ENCODE data around the gene P2RY11.

The P2RY11 gene

DNA sequence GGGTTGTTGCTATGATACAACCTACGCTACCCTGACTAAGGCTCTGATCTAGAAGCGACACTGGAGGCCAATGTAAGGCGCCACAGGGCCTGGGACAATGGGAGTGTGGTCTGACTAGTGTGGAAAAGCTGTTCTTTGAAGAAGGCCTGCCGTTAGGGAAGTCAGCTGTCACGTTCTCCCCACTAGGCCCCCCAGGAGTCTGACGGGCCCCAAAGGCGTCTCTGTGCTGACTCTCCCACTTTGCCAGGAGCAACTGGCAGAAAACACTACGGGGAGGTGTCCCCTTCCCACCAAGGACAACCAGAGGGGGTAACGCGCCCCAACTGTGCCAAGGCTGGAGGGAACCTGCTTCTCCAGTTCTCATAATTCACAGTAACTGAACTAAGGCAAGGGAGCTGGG lies 33.5 kb downstream of the P2RY11 start:
- H3K27ac ChIP-seq (ENCODE audit: low read length), result no peak overlapping the region
- no peaks in the 10 kb centered on the region for H3K9me3 ChIP-seq (ENCODE audit: control insufficient read depth in 1 of 2, low read length in 2 of 2)
- peaks cover 60 to 85% of the 10 kb centered on the region in 2 donors for H3K36me3 ChIP-seq (ENCODE audit: control insufficient read depth in 1 of 2, insufficient read depth in 2 of 2, low read length in 2 of 2)

GRCh38 chr19:10146142-10146541 lies 34.6 kb downstream of the P2RY11 start:
- no peaks in the 10 kb centered on the region for H3K9me3 ChIP-seq (ENCODE audit: control insufficient read depth in 1 of 2, low read length in 2 of 2)
- peaks cover 59 to 87% of the 10 kb centered on the region in 2 donors for H3K36me3 ChIP-seq (ENCODE audit: control insufficient read depth in 1 of 2, insufficient read depth in 2 of 2, low read length in 2 of 2)
- no peak overlapping the region for H3K4me3 ChIP-seq (ENCODE audit: low read depth in 1 of 2, low read length in 2 of 2)
- no peaks in the 10 kb centered on the region for H3K27me3 ChIP-seq (ENCODE audit: low read depth, low read length)
- H3K27ac ChIP-seq (ENCODE audit: low read length), result no peak overlapping the region
- no peaks in the 10 kb centered on the region for H3K4me1 ChIP-seq (ENCODE audit: control insufficient read depth in 1 of 2, insufficient read depth in 2 of 2, low read length in 2 of 2)

More for the DNA sequence above, 33.5 kb downstream of the P2RY11 start:
- H3K4me3 ChIP-seq (ENCODE audit: low read depth in 1 of 2, low read length in 2 of 2), result no peak overlapping the region
- H3K4me1 ChIP-seq (ENCODE audit: control insufficient read depth in 1 of 2, insufficient read depth in 2 of 2, low read length in 2 of 2), result no peaks in the 10 kb centered on the region
- no peaks in the 10 kb centered on the region for H3K27me3 ChIP-seq (ENCODE audit: low read depth, low read length)

- no peaks in the 10 kb centered on the region for H3K27me3 ChIP-seq (ENCODE audit: low read depth, low read length)
- peaks cover 55 to 83% of the 10 kb centered on the region in 2 donors for H3K36me3 ChIP-seq (ENCODE audit: control insufficient read depth in 1 of 2, insufficient read depth in 2 of 2, low read length in 2 of 2)
- H3K4me3 ChIP-seq (ENCODE audit: low read depth in 1 of 2, low read length in 2 of 2), result no peak overlapping the region
- no peaks in the 10 kb centered on the region for H3K9me3 ChIP-seq (ENCODE audit: control insufficient read depth in 1 of 2, low read length in 2 of 2)
- H3K4me1 ChIP-seq (ENCODE audit: control insufficient read depth in 1 of 2, insufficient read depth in 2 of 2, low read length in 2 of 2), result no peaks in the 10 kb centered on the region
- H3K27ac ChIP-seq (ENCODE audit: low read length), result no peak overlapping the region
Measured at GRCh38 chr19:10149427-10149826, 37.9 kb downstream of the P2RY11 start.

DNA sequence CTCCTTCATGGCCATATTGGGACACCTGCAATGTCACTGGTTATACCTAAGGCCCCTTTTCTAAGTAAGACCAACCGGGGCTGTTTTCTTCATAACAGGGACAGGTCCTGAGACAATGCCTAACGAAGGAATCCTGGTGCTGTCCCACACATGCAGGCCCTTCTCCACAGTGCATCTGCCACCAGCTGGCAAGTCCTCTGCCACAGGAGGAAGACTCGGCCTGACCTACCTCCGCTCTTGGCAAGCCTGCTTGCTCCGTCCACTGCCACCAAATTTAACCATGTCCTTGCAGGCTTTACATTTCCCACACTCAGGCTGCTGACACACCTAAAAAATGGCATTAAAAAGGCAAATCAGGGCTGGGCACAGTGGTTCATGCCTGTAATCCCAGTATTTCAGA lies 40.0 kb downstream of the P2RY11 start:
- Histone ChIP-seq H3K9me3 (ENCODE audit: control insufficient read depth in 1 of 2, low read length in 2 of 2) (no peaks in the 10 kb centered on the region), H3K4me3 (ENCODE audit: low read depth in 1 of 2, low read length in 2 of 2) (no peak overlapping the region), H3K36me3 (ENCODE audit: control insufficient read depth in 1 of 2, insufficient read depth in 2 of 2, low read length in 2 of 2) (peaks cover 46 to 81% of the 10 kb centered on the region in 2 donors), H3K4me1 (ENCODE audit: control insufficient read depth in 1 of 2, insufficient read depth in 2 of 2, low read length in 2 of 2) (no peaks in the 10 kb centered on the region), H3K27ac (ENCODE audit: low read length) (no peak overlapping the region), H3K27me3 (ENCODE audit: low read depth, low read length) (no peaks in the 10 kb centered on the region)

DNA sequence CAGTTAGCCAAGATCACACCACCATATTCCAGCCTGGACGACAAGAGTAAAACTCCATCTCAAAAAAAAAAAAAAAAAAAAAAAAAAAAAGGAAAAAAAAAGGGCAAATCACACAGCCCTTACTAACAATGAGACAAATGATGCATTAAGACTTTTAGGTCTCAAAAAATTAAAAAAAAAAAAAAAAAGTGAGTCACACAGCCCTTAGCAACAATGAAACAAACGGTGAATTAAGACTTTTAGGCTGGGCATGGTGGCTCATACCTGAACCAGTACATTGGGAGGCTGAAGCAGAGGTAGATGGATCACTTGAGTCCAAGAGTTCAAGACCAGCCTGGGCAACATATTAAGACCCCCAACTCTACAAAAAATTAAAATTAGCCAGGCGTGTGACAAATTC lies 40.6 kb downstream of the P2RY11 start:
- Histone ChIP-seq H3K4me3 (ENCODE audit: low read depth in 1 of 2, low read length in 2 of 2) (no peak overlapping the region), H3K27ac (ENCODE audit: low read length) (no peak overlapping the region), H3K36me3 (ENCODE audit: control insufficient read depth in 1 of 2, insufficient read depth in 2 of 2, low read length in 2 of 2) (peaks cover 45 to 83% of the 10 kb centered on the region in 2 donors), H3K27me3 (ENCODE audit: low read depth, low read length) (no peaks in the 10 kb centered on the region), H3K4me1 (ENCODE audit: control insufficient read depth in 1 of 2, insufficient read depth in 2 of 2, low read length in 2 of 2) (no peaks in the 10 kb centered on the region), H3K9me3 (ENCODE audit: control insufficient read depth in 1 of 2, low read length in 2 of 2) (no peaks in the 10 kb centered on the region)

DNA sequence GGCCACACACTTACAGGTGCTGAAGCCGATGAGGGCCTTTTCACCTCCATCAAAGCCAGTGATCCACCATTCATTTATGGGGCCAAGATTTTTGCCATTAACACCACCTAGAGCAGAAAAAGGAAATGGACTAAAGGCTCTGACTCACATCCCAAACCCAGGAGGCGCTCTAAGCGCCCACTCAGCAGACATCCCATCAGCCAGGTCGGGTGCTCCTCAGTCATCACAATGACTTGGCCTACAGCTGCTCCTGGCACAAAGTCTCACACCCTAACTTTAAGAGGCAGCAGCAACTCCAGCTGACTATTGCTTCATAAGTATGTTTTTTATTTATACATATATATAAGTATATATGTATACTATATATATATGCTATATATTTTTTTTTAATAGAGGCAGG lies 44.3 kb downstream of the P2RY11 start:
- peaks cover 56 to 88% of the 10 kb centered on the region in 2 donors for H3K36me3 ChIP-seq (ENCODE audit: control insufficient read depth in 1 of 2, insufficient read depth in 2 of 2, low read length in 2 of 2)
- H3K27me3 ChIP-seq (ENCODE audit: low read depth, low read length), result no peaks in the 10 kb centered on the region
- H3K27ac ChIP-seq (ENCODE audit: low read length), result no peak overlapping the region
- no peak overlapping the region for H3K4me3 ChIP-seq (ENCODE audit: low read depth in 1 of 2, low read length in 2 of 2)
- no peaks in the 10 kb centered on the region for H3K4me1 ChIP-seq (ENCODE audit: control insufficient read depth in 1 of 2, insufficient read depth in 2 of 2, low read length in 2 of 2)
- H3K9me3 ChIP-seq (ENCODE audit: control insufficient read depth in 1 of 2, low read length in 2 of 2), result no peaks in the 10 kb centered on the region

DNA sequence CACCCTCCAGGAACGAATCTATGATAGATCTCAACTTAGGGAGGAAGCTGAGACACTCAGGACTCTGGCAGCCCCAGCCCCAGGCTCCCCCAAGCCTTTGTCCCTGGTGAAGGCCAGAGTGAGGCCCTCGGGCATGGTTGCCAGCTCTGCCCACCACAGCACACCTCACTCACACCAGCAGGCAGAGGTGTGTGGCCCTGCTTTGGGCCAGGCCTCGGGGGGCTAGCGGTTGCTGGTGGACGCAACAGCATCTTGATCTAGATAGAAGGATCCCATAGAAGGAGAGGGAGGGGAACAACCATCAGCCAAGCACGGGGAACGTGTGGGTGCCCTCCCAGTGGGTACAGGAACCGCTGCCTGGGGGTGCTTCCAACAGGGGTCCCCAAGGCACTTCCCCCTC lies 46.6 kb downstream of the P2RY11 start:
- H3K27ac ChIP-seq (ENCODE audit: low read length), result no peak overlapping the region
- peaks cover 47 to 87% of the 10 kb centered on the region in 2 donors for H3K36me3 ChIP-seq (ENCODE audit: control insufficient read depth in 1 of 2, insufficient read depth in 2 of 2, low read length in 2 of 2)
- no peak overlapping the region for H3K4me3 ChIP-seq (ENCODE audit: low read depth in 1 of 2, low read length in 2 of 2)
- no peaks in the 10 kb centered on the region for H3K4me1 ChIP-seq (ENCODE audit: control insufficient read depth in 1 of 2, insufficient read depth in 2 of 2, low read length in 2 of 2)
- no peaks in the 10 kb centered on the region for H3K27me3 ChIP-seq (ENCODE audit: low read depth, low read length)
- H3K9me3 ChIP-seq (ENCODE audit: control insufficient read depth in 1 of 2, low read length in 2 of 2), result no peaks in the 10 kb centered on the region

GRCh38 chr19:10158485-10158884 lies 47.0 kb downstream of the P2RY11 start:
- no peaks in the 10 kb centered on the region for H3K27me3 ChIP-seq (ENCODE audit: low read depth, low read length)
- no peak overlapping the region for H3K4me3 ChIP-seq (ENCODE audit: low read depth in 1 of 2, low read length in 2 of 2)
- no peaks in the 10 kb centered on the region for H3K4me1 ChIP-seq (ENCODE audit: control insufficient read depth in 1 of 2, insufficient read depth in 2 of 2, low read length in 2 of 2)
- H3K9me3 ChIP-seq (ENCODE audit: control insufficient read depth in 1 of 2, low read length in 2 of 2), result no peaks in the 10 kb centered on the region
- peaks cover 47 to 90% of the 10 kb centered on the region in 2 donors for H3K36me3 ChIP-seq (ENCODE audit: control insufficient read depth in 1 of 2, insufficient read depth in 2 of 2, low read length in 2 of 2)
- no peak overlapping the region for H3K27ac ChIP-seq (ENCODE audit: low read length)

- Histone ChIP-seq H3K27ac (ENCODE audit: low read length) (no peak overlapping the region), H3K4me1 (ENCODE audit: control insufficient read depth in 1 of 2, insufficient read depth in 2 of 2, low read length in 2 of 2) (no peaks in the 10 kb centered on the region), H3K9me3 (ENCODE audit: control insufficient read depth in 1 of 2, low read length in 2 of 2) (no peaks in the 10 kb centered on the region), H3K27me3 (ENCODE audit: low read depth, low read length) (no peaks in the 10 kb centered on the region), H3K36me3 (ENCODE audit: control insufficient read depth in 1 of 2, insufficient read depth in 2 of 2, low read length in 2 of 2) (peaks cover 40 to 85% of the 10 kb centered on the region in 2 donors), H3K4me3 (ENCODE audit: low read depth in 1 of 2, low read length in 2 of 2) (no peak overlapping the region)
Measured at GRCh38 chr19:10159610-10160009, 48.1 kb downstream of the P2RY11 start.

- H3K27me3 ChIP-seq (ENCODE audit: low read depth, low read length), result no peaks in the 10 kb centered on the region
- no peak overlapping the region for H3K4me3 ChIP-seq (ENCODE audit: low read depth in 1 of 2, low read length in 2 of 2)
- peaks cover 39 to 75% of the 10 kb centered on the region in 2 donors for H3K36me3 ChIP-seq (ENCODE audit: control insufficient read depth in 1 of 2, insufficient read depth in 2 of 2, low read length in 2 of 2)
- no peak overlapping the region for H3K27ac ChIP-seq (ENCODE audit: low read length)
- H3K9me3 ChIP-seq (ENCODE audit: control insufficient read depth in 1 of 2, low read length in 2 of 2), result no peaks in the 10 kb centered on the region
- no peaks in the 10 kb centered on the region for H3K4me1 ChIP-seq (ENCODE audit: control insufficient read depth in 1 of 2, insufficient read depth in 2 of 2, low read length in 2 of 2)
Measured at GRCh38 chr19:10163536-10163935, 52.0 kb downstream of the P2RY11 start.
